GM12875 (cell line): Measurements from ENCODE around the gene CACTIN.

Experiments
- H3K4me3 ChIP-seq: one replicate; pipeline ENCODE4 v1.5.1; 2011; ENCODE audit warnings: low read depth, low read length, control low read depth
- CTCF ChIP-seq: IDR thresholded peaks from 2 replicates; pipeline ENCODE4 v1.5.1; 2011; ENCODE audit warnings: low read depth, mild to moderate bottlenecking, control low read depth, inconsistent platforms, low read length, moderate library complexity, borderline replicate concordance; ENCODE audit not compliant: insufficient read depth

Gene CACTIN

DNA sequence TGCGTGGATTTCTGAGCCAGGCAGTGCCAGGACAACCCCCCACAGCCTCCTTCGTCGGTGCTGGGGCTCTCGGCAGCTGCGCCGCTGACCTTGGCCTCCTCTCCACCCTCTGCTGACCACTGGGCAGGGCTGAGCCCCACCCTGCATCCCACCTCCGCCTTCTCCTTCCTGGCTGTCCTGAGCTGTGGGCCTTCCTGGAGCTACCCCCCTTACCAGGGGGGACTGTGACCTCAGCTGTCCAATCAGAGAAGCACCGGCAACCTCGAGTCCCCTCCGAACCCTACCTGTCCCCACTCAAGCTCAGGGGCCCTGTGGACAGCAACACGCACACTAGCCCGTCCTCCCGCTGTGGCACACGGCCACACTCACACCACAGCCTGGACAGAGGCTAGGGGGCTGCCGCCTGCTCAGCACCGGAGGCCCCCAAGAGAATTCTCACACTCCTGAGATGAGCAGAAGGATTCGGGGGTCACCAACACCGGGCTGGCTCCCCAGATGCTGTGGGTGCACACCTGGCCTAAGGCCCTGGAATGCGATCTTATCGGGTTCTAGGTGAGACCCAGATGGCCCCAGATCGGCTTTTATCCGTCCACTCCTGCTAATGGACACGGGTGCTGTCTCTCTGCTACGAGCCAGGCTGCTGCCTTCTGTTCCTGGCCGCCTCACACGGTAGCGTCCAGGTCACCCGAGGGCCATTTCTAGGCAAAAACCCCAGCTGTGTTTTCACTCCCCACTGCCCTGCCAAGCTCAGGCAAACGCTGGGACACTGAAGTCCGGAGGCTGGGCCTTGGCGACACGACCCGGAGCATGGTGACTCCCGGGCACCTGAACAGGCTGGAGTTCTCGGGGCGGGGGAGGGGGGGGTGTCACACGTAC is 32.5 kb upstream of the CACTIN start:
- no peak for TF ChIP-seq CTCF
- H3K4me3 ChIP-seq = no peak overlapping the region

DNA sequence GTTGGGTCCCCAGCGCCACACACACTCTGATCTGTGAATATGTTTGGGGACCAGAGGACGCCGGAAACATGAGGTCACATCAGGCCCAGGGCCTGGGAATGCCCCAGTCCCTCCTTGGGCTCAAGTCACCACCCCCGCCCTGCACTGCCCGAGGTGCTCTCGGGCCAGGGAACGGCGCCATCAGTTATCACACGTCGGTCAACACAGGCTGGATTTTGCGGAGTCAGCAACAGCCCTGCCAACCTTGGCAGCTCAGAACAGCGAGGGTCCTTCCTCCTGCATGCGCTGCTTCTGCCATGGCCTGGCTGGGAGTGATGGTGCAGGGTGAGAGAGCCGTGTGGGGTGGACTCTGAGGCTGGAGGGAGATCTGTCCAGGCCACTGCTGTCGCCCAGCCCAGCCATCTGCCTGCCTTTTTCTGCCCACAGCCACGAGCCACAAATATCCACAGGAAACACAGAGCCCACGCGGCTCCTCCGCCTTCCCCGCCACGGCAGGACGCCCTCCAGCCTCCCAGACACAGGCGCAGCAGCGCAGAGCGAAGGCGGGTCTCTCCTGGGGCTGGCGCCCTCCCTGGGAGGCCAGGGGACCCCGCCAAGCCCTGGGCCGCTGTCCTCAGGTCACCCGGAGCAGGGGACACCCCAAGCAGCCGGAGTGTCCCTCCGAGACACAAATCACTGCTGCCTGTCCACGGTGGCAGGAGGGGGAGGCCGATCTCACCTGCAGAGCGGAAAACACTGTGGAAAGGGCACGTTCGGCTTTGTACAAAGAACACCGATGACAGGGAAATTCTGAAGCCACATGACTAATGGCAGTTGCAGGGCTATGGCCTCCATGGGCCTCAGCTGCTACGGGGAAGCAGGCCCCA is 31.6 kb upstream of the CACTIN start:
- H3K4me3 ChIP-seq = no peak overlapping the region

GRCh38 chr19:3657395-3657769 is 30.8 kb upstream of the CACTIN start:
- no peak for TF ChIP-seq CTCF
- no peak overlapping the region for H3K4me3 ChIP-seq

More for the DNA sequence above, 31.6 kb upstream of the CACTIN start:
- TF ChIP-seq CTCF = no peak

GRCh38 chr19:3656747-3657394 is 30.3 kb upstream of the CACTIN start:
- TF ChIP-seq CTCF = no peak
- H3K4me3 ChIP-seq = no peak overlapping the region

DNA sequence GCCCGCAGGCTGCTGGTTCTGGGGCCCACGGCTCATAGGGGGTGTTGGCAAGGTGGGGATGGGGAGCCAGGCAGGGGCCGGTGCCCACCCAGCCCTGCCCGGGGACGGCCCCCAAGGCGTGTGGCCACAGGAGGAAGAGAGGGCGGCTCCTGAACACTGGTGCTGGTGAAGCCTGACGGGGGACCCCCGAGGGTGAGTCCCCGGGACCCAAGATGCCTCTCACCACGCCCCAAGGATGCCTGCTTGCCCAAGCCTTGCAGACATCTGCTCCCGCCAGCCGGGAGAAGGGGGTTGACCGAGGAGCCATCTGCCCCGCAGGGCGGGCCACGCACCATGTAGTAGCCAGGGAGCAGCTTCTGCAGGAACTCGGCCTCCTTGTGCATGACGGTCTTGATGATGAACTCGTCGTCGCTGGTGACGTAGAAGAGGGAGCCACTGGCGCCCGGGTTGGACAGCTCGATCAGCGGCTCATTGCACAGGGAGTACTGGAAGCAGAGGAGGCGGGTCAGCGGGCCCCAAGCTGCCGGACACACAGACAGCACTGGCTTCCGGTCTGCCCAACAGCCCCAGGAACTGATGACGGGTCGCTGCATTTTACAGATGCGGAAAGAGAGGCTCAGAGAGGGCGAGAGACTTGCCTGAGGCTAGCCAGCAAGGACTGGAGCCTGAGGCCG is 29.6 kb upstream of the CACTIN start:
- no peak overlapping the region for H3K4me3 ChIP-seq
- TF ChIP-seq CTCF = no peak

- TF ChIP-seq CTCF = no peak
- no peak overlapping the region for H3K4me3 ChIP-seq
Observed at GRCh38 chr19:3655402-3656072, 28.9 kb upstream of the CACTIN start.
